ENCODE data around the gene GPR173. TPM values are rescaled to one million over a fixed set of nuclear protein-coding genes. Genes with fewer than 3 reads are reported as not detected.

GPR173 gene, protein sequence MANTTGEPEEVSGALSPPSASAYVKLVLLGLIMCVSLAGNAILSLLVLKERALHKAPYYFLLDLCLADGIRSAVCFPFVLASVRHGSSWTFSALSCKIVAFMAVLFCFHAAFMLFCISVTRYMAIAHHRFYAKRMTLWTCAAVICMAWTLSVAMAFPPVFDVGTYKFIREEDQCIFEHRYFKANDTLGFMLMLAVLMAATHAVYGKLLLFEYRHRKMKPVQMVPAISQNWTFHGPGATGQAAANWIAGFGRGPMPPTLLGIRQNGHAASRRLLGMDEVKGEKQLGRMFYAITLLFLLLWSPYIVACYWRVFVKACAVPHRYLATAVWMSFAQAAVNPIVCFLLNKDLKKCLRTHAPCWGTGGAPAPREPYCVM
- total RNA-seq (2014; rRNA removed; shearing (Covaris generic)), result 0.19 and 0.42 TPM in 2 replicates

DNA sequence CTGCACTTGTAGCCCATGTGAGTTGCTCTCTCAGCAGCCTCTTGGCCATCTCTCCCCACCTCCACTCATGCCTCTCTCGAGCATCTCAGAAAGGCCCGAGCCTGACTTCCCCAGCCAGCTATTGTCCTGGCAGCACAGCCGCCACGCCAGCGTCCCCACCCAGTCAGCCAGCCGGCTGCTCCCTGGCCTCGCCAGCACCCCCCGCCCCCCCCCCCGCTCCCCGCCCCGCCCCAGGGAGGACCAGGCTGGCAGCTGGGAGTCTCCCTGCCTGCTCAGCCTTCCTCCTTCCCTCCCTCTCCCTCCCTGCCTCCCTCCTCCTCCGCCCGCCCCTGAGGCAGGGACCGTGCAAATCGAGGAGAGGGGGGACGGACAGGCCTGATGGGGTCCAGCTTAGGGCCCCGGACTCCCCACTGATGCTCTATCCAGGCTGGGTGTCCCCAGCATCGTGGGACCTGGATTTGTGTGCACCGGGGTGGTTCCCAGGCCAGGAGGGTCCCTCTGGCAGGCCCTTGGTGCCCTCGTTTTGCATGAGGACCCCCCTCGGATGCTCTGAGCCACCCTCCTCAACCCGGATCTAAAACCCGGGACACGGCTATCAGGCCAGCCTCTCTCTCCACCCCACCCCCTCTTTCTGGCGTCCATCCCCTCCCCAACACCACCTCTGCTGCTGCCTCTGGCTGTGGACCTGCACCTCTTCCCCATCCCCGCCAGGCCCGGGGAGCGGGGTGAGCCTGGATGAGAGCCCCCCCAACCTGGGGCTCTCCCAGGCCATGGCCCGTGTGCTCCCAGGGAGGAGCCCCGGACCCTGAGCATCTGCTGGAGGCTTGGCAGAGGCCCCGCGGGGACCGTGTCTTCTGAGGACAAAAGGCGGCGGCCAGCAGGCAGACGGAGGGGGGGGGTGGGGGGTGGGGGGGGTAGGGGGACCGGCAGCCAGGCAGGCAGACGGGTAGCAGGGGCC is at the start of gene GPR173:
Gene GPR173 (plus strand): TSS at position 621 of the 958 bp plus-strand sequence. CDS start 27,833 bp downstream, outside the sequence.
- Histone ChIP-seq H3K36me3 (no peaks in the 10 kb centered on the region), H3K4me1 (replicated peaks) (peaks cover 5% of the 10 kb centered on the region), H3K27me3 (replicated peaks) (no peaks in the 10 kb centered on the region), H3K9me3 (replicated peaks) (no peaks in the 10 kb centered on the region), H3K4me3 (peak within 1 kb of the TSS; percentile 40), H3K27ac (no peak within 1 kb of the TSS)
- peak; percentile 42 to 52 for DNase-seq (ENCODE audit: low read depth in 1 of 2, low spot score in 2 of 2)

DNA sequence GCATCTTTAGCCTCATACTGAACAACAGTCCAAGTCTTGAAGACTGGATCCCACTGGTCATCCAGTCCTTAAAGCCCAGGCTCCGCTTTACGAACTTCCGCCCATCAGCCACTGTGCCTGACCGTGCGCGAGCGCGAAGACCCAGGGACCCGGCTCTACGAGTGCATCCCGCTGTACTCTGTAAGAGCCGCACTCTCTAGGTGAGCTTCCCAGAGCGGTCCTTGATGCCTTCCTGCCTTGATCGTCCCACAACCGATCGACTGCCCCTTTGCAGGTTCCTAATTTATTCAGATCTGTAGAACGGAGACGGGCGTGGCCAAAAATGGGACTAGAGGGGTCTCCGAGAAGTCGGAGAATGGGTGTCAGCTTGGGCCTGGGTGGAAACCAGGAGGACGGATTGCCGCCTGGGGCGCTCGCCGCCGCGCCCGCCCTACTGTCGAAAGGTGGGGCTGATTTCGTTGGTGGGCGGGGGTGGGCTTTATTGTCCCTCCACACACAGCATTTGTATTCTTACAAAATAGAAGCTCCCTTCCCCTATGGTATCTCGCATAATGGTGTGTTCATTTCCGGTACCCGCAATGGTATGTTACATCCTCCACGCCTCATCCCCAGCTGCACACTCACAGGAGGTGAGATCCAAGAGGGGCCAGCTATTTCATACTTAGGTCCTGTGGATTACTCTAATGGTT is 48.0 kb upstream of the GPR173 start:
- H3K4me1 ChIP-seq (replicated peaks), result peaks cover 4% of the 10 kb centered on the region
- no peaks in the 10 kb centered on the region for H3K36me3 ChIP-seq
- no peak overlapping the region for H3K4me3 ChIP-seq
- H3K27me3 ChIP-seq (replicated peaks), result no peaks in the 10 kb centered on the region
- no peak overlapping the region for H3K27ac ChIP-seq
- H3K9me3 ChIP-seq (replicated peaks), result no peaks in the 10 kb centered on the region
- no peak for DNase-seq (ENCODE audit: low read depth in 1 of 2, low spot score in 2 of 2)

DNA sequence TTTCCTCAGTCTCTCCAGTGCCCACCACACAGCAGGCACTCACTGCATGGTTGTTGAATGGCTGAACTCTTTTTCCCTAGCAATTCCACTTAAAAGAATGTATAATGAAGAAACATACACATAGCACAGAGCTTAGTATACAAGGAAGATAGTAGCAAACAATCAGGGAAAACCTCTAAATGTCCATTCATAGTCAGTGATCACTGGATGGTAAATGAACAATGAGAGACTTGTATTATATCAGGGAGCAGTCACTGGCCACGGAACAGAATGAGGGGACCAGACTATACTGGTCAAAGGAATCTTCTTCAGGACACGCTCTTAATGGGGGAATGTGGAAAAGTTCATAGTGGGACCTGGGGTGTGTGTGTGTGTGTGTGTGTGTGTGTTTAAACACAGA is 46.6 kb upstream of the GPR173 start:
- Histone ChIP-seq H3K4me1 (replicated peaks) (no peaks in the 10 kb centered on the region), H3K27ac (no peak overlapping the region), H3K4me3 (no peak overlapping the region), H3K27me3 (replicated peaks) (no peaks in the 10 kb centered on the region), H3K36me3 (no peaks in the 10 kb centered on the region), H3K9me3 (replicated peaks) (no peaks in the 10 kb centered on the region)
- DNase-seq (ENCODE audit: low read depth in 1 of 2, low spot score in 2 of 2), result no peak

- Histone ChIP-seq H3K27ac (no peak overlapping the region), H3K4me3 (no peak overlapping the region), H3K4me1 (replicated peaks) (no peaks in the 10 kb centered on the region), H3K36me3 (no peaks in the 10 kb centered on the region), H3K9me3 (replicated peaks) (no peaks in the 10 kb centered on the region), H3K27me3 (replicated peaks) (no peaks in the 10 kb centered on the region)
- no peak for DNase-seq (ENCODE audit: low read depth in 1 of 2, low spot score in 2 of 2)
Observed at GRCh38 chrX:53003111-53003510, 45.5 kb upstream of the GPR173 start.

- H3K4me3 ChIP-seq, result no peak overlapping the region
- H3K36me3 ChIP-seq, result no peaks in the 10 kb centered on the region
- no peak for DNase-seq (ENCODE audit: low read depth in 1 of 2, low spot score in 2 of 2)
- no peaks in the 10 kb centered on the region for H3K9me3 ChIP-seq (replicated peaks)
- H3K27ac ChIP-seq, result no peak overlapping the region
- H3K27me3 ChIP-seq (replicated peaks), result no peaks in the 10 kb centered on the region
- no peaks in the 10 kb centered on the region for H3K4me1 ChIP-seq (replicated peaks)
Observed at GRCh38 chrX:53004038-53004437, 44.6 kb upstream of the GPR173 start.

GRCh38 chrX:53004811-53005210 is 43.8 kb upstream of the GPR173 start:
- no peaks in the 10 kb centered on the region for H3K27me3 ChIP-seq (replicated peaks)
- DNase-seq (ENCODE audit: low read depth in 1 of 2, low spot score in 2 of 2), result no peak
- no peaks in the 10 kb centered on the region for H3K9me3 ChIP-seq (replicated peaks)
- H3K4me3 ChIP-seq, result no peak overlapping the region
- H3K36me3 ChIP-seq, result no peaks in the 10 kb centered on the region
- no peaks in the 10 kb centered on the region for H3K4me1 ChIP-seq (replicated peaks)
- no peak overlapping the region for H3K27ac ChIP-seq

GRCh38 chrX:53005327-53005726 is 43.3 kb upstream of the GPR173 start:
- Histone ChIP-seq H3K9me3 (replicated peaks) (no peaks in the 10 kb centered on the region), H3K36me3 (no peaks in the 10 kb centered on the region), H3K4me3 (no peak overlapping the region), H3K27me3 (replicated peaks) (no peaks in the 10 kb centered on the region), H3K4me1 (replicated peaks) (no peaks in the 10 kb centered on the region), H3K27ac (no peak overlapping the region)
- no peak for DNase-seq (ENCODE audit: low read depth in 1 of 2, low spot score in 2 of 2)

- H3K36me3 ChIP-seq, result no peaks in the 10 kb centered on the region
- H3K27ac ChIP-seq, result no peak overlapping the region
- no peaks in the 10 kb centered on the region for H3K4me1 ChIP-seq (replicated peaks)
- H3K4me3 ChIP-seq, result no peak overlapping the region
- H3K27me3 ChIP-seq (replicated peaks), result no peaks in the 10 kb centered on the region
- no peak for DNase-seq (ENCODE audit: low read depth in 1 of 2, low spot score in 2 of 2)
- no peaks in the 10 kb centered on the region for H3K9me3 ChIP-seq (replicated peaks)
Observed at GRCh38 chrX:53009032-53009431, 39.6 kb upstream of the GPR173 start.

DNA sequence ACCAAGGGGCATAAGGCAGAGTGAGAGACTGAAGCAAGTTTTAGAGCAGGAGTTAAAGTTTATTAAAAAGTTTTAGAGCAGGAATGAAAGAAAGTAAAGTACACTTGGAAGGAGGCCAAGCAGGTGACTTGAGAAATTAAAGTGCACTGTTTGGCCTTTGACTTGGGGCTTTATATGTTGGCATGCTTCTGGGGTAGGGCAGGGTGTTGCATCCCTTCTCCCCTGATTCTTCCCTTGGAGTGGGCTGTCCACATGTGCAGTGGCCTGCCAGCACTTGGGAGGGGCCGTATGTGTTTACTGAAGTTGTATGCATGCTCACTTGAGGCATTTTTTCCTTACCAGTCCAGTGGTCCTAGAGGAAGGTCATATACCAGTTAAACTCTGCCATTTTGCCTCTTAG is 35.3 kb upstream of the GPR173 start:
- Histone ChIP-seq H3K4me1 (replicated peaks) (no peaks in the 10 kb centered on the region), H3K4me3 (no peak overlapping the region), H3K9me3 (replicated peaks) (no peaks in the 10 kb centered on the region), H3K36me3 (no peaks in the 10 kb centered on the region), H3K27me3 (replicated peaks) (no peaks in the 10 kb centered on the region), H3K27ac (no peak overlapping the region)
- no peak for DNase-seq (ENCODE audit: low read depth in 1 of 2, low spot score in 2 of 2)

DNA sequence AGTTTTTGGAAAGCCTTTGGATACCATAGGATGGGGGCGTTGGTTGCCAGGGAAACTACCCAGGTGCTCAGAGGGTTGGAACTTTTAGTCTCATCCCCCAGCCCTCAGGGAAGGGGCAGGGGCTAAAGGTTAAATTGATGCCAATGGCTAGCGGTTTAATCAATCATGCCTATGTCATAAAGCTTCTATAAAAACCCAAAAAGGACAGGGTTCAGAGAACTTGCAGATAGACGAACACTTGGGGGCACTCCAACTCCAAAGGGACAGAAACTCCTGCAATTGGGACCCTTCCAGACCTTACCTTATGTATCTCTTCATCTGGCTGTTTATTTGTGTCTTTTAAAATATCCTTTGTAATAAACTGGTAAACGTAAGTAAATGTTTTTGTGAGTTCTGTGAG is 30.0 kb upstream of the GPR173 start:
- Histone ChIP-seq H3K27ac (no peak overlapping the region), H3K9me3 (replicated peaks) (no peaks in the 10 kb centered on the region), H3K36me3 (no peaks in the 10 kb centered on the region), H3K4me1 (replicated peaks) (no peaks in the 10 kb centered on the region), H3K27me3 (replicated peaks) (no peaks in the 10 kb centered on the region), H3K4me3 (no peak overlapping the region)
- no peak for DNase-seq (ENCODE audit: low read depth in 1 of 2, low spot score in 2 of 2)

DNA sequence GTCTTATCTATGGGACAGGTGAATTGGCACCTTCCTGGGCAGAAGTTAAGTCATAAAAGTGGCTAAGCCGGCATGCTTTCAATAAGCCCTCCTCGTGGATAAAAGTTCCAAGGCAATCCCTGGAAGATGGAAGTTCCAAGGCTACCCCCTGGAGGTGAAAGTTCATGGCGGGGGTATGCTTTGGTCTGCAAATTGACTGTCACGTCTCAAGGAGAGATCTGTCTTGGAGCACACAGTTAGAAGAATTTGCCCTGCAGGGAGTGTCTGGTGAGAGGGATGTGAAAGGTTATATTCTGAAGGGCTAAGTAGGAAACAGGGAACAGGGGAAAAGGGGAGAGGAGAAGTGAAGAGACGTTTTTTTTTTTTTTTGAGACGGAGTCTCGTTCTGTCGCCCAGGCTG is 26.2 kb upstream of the GPR173 start:
- Histone ChIP-seq H3K9me3 (replicated peaks) (no peaks in the 10 kb centered on the region), H3K4me3 (no peak overlapping the region), H3K4me1 (replicated peaks) (no peaks in the 10 kb centered on the region), H3K27me3 (replicated peaks) (no peaks in the 10 kb centered on the region), H3K27ac (no peak overlapping the region), H3K36me3 (no peaks in the 10 kb centered on the region)
- DNase-seq (ENCODE audit: low read depth in 1 of 2, low spot score in 2 of 2), result no peak

- H3K27me3 ChIP-seq (replicated peaks), result no peaks in the 10 kb centered on the region
- H3K27ac ChIP-seq, result no peak overlapping the region
- H3K4me3 ChIP-seq, result no peak overlapping the region
- H3K36me3 ChIP-seq, result no peaks in the 10 kb centered on the region
- H3K4me1 ChIP-seq (replicated peaks), result no peaks in the 10 kb centered on the region
- DNase-seq (ENCODE audit: low read depth in 1 of 2, low spot score in 2 of 2), result no peak
- H3K9me3 ChIP-seq (replicated peaks), result no peaks in the 10 kb centered on the region
Observed at GRCh38 chrX:53028678-53029077, 19.9 kb upstream of the GPR173 start.

DNA sequence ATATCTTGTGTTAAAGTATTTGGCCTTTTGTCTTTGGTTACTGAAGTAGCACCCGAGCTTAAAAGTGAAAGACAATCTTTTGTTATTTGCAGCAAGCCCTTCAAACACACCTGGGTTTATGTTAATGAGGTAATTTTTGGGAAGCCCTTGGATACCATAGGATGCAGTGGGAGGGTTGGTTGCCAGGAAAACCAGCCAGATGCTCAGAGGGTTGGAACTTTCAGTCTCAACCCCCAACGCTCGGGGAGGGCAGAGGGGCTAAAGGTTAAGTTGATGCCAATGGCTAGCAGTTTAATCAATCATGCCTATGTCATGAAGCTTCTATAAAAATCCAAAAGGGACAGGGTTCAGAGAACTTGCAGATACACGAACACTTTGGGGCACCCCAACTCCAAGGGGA is 17.2 kb upstream of the GPR173 start:
- H3K4me1 ChIP-seq (replicated peaks), result no peaks in the 10 kb centered on the region
- H3K36me3 ChIP-seq, result no peaks in the 10 kb centered on the region
- no peak overlapping the region for H3K4me3 ChIP-seq
- no peak for DNase-seq (ENCODE audit: low read depth in 1 of 2, low spot score in 2 of 2)
- H3K9me3 ChIP-seq (replicated peaks), result no peaks in the 10 kb centered on the region
- no peaks in the 10 kb centered on the region for H3K27me3 ChIP-seq (replicated peaks)
- H3K27ac ChIP-seq, result no peak overlapping the region

Measured in SJSA1 (cell line).